H1 (cell line): Measurements from ENCODE around the gene FAM114A2. TPM values are rescaled to one million over a fixed set of nuclear protein-coding genes. Genes with fewer than 3 reads are reported as not detected.

Source experiments
- CTCF ChIA-PET: fragments of 300-600 bp; sonication (Branson Sonifier 250); formaldehyde crosslinking; loops from one replicate; lab custom pipeline; 2021; ENCODE audit not compliant: partially characterized antibody; lab: Charles Lee
- POLR2A ChIA-PET: fragments of 300-600 bp; sonication (Branson Sonifier 250); formaldehyde crosslinking; loops from one replicate; lab custom pipeline; 2021; ENCODE audit warnings: inconsistent platforms; ENCODE audit not compliant: partially characterized antibody; lab: Charles Lee
- DNase-seq, 2 experiments: peaks; one replicate each; pipeline versions ENCODE4 v3.0.0 to v3.0.0-alpha.2; 2010 to 2022; ENCODE audit warnings: low spot score in 2 of 2, low read depth in 1 of 2, mixed read lengths in 1 of 2
- FAIRE-seq: peaks from 2 replicates; lab custom pipeline; 2011; peaks lifted over from hg19 to GRCh38; lab: Jason Lieb, UNC
- H2AFZ ChIP-seq: 2 replicates; pipeline ENCODE4 v1.8.1; 2012; ENCODE audit warnings: low read length, inconsistent platforms
- H2AK5ac ChIP-seq: 2 replicates; pipeline ENCODE4 v1.6.1; 2013; ENCODE audit warnings: low read depth, low read length
- H2BK120ac ChIP-seq: replicated peaks from 2 replicates; pipeline ENCODE3; 2013; ENCODE audit warnings: low read depth, low read length, inconsistent platforms
- H2BK12ac ChIP-seq: 2 replicates; pipeline ENCODE4 v1.6.1; 2013; ENCODE audit warnings: low read depth, low read length
- H2BK15ac ChIP-seq: 2 replicates; pipeline ENCODE4 v1.6.1; 2013; ENCODE audit warnings: low read length
- H2BK20ac ChIP-seq: 2 replicates; pipeline ENCODE4 v1.6.1; 2013; ENCODE audit warnings: low read length
- H2BK5ac ChIP-seq: 2 replicates; pipeline ENCODE4 v1.6.1; 2013; ENCODE audit warnings: low read depth, low read length
- H3K14ac ChIP-seq: 2 replicates; pipeline ENCODE4 v1.6.1; 2013; ENCODE audit warnings: inconsistent platforms; ENCODE audit not compliant: insufficient read length
- H3K18ac ChIP-seq: 2 replicates; pipeline ENCODE4 v1.6.1; 2013; ENCODE audit warnings: low read length; ENCODE audit errors: extremely low read depth
- H3K23ac ChIP-seq: 2 replicates; pipeline ENCODE4 v1.6.1; 2013; ENCODE audit warnings: inconsistent platforms; ENCODE audit not compliant: insufficient read length
- H3K23me2 ChIP-seq: 2 replicates; pipeline ENCODE4 v1.6.1; 2013; ENCODE audit warnings: low read depth, low read length
- H3K27ac ChIP-seq: 2 replicates; pipeline ENCODE4 v1.6.1; 2011; ENCODE audit warnings: low read depth, low read length, inconsistent platforms
- H3K27me3 ChIP-seq, 4 experiments: replicated peaks in 1 of 4; 1 replicate in 1 of 4; 2 replicates in 3 of 4; pipeline versions ENCODE4 v1.6.1 to v1.8.1; 2011 to 2013; ENCODE audit warnings: low read length in 3 of 4, mild to moderate bottlenecking in 3 of 4, inconsistent platforms in 2 of 4, mixed read lengths in 2 of 4, moderate library complexity in 1 of 4; ENCODE audit not compliant: control insufficient read depth in 3 of 4, insufficient read depth in 3 of 4; ENCODE audit errors: extremely low read depth in 1 of 4
- H3K36me3 ChIP-seq, 4 experiments: 2 replicates each; pipeline versions ENCODE4 v1.6.1 to v1.8.1; 2011 to 2013; ENCODE audit warnings: mild to moderate bottlenecking in 4 of 4, low read length in 3 of 4, moderate library complexity in 2 of 4, control low read depth in 1 of 4, inconsistent platforms in 1 of 4; ENCODE audit not compliant: insufficient read depth in 4 of 4, control insufficient read depth in 2 of 4
- H3K4ac ChIP-seq: replicated peaks from 2 replicates; pipeline ENCODE3; 2013; ENCODE audit warnings: low read length, low read depth, mixed read lengths, inconsistent platforms; ENCODE audit not compliant: insufficient read length
- H3K4me1 ChIP-seq, 4 experiments: replicated peaks in 1 of 4; 1 replicate in 1 of 4; 2 replicates in 3 of 4; pipeline versions ENCODE4 v1.6.1 to v1.8.1; 2011 to 2013; ENCODE audit warnings: low read length in 3 of 4, inconsistent platforms in 2 of 4, mixed read lengths in 1 of 4; ENCODE audit not compliant: insufficient read depth in 4 of 4, control insufficient read depth in 3 of 4
- H3K4me2 ChIP-seq, 2 experiments: 2 replicates each; pipeline versions ENCODE4 v1.6.1 to v1.8.1; 2011 to 2013; ENCODE audit warnings: low read depth in 2 of 2, low read length in 2 of 2, control low read depth in 1 of 2, inconsistent platforms in 1 of 2, mild to moderate bottlenecking in 1 of 2; ENCODE audit not compliant: insufficient read depth in 1 of 2
- H3K4me3 ChIP-seq, 4 experiments: fragments of 200-600, 300-600 bp in 1 of 4; sonication (generic), shearing (Covaris generic), sonication (Bioruptor Twin) in 1 of 4; 2 replicates each; pipeline versions ENCODE4 v1.5.1 to v1.8.1; 2011 to 2016; ENCODE audit warnings: low read length in 4 of 4, low read depth in 3 of 4, control low read depth in 2 of 4, inconsistent platforms in 2 of 4, mild to moderate bottlenecking in 2 of 4, mixed read lengths in 1 of 4, moderate library complexity in 1 of 4; ENCODE audit not compliant: insufficient read depth in 2 of 4; ENCODE audit errors: extremely low read depth in 1 of 4
- H3K56ac ChIP-seq: replicated peaks from 2 replicates; pipeline ENCODE3; 2013; ENCODE audit warnings: low read depth, mild to moderate bottlenecking, mixed read lengths, low read length, inconsistent platforms; ENCODE audit not compliant: insufficient read length
- H3K79me1 ChIP-seq: 2 replicates; pipeline ENCODE4 v1.6.1; 2013; ENCODE audit warnings: low read depth, low read length, control low read depth
- H3K79me2 ChIP-seq, 2 experiments: 2 replicates each; pipeline versions ENCODE4 v1.6.1 to v1.8.1; 2012 to 2013; ENCODE audit warnings: low read length in 2 of 2, mild to moderate bottlenecking in 2 of 2, inconsistent platforms in 1 of 2; ENCODE audit not compliant: insufficient read depth in 2 of 2, control insufficient read depth in 1 of 2
- H3K9ac ChIP-seq, 4 experiments: replicated peaks in 1 of 4; 1 replicate in 1 of 4; 2 replicates in 3 of 4; pipeline versions ENCODE4 v1.6.1 to v1.8.1; 2011 to 2013; ENCODE audit warnings: low read depth in 3 of 4, low read length in 3 of 4, control low read depth in 2 of 4, mild to moderate bottlenecking in 2 of 4, moderate library complexity in 2 of 4, inconsistent platforms in 1 of 4; ENCODE audit errors: extremely low read depth in 1 of 4
- H3K9me3 ChIP-seq, 2 experiments: 2 replicates each; pipeline versions ENCODE4 v1.6.1 to v1.8.1; 2012 to 2013; ENCODE audit warnings: mild to moderate bottlenecking in 2 of 2, moderate library complexity in 2 of 2, control low read depth in 1 of 2, inconsistent platforms in 1 of 2, low read depth in 1 of 2, low read length in 1 of 2, mixed read lengths in 1 of 2; ENCODE audit not compliant: insufficient read depth in 2 of 2
- H4K20me1 ChIP-seq, 2 experiments: replicated peaks in 1 of 2; 2 replicates each; pipeline versions ENCODE3 to v1.8.1; 2011 to 2013; ENCODE audit warnings: inconsistent platforms in 2 of 2, low read length in 2 of 2, mild to moderate bottlenecking in 1 of 2; ENCODE audit not compliant: insufficient read depth in 2 of 2, control insufficient read depth in 1 of 2
- H4K5ac ChIP-seq: 2 replicates; pipeline ENCODE4 v1.6.1; 2013; ENCODE audit warnings: low read length, low read depth, mixed read lengths, inconsistent platforms; ENCODE audit not compliant: insufficient read length
- H4K8ac ChIP-seq: 2 replicates; pipeline ENCODE4 v1.8.0; 2013; ENCODE audit warnings: mild to moderate bottlenecking, moderate library complexity, low read length, inconsistent platforms; ENCODE audit not compliant: insufficient read depth; ENCODE audit errors: extremely low read depth
- H4K91ac ChIP-seq: replicated peaks from 2 replicates; pipeline ENCODE3; 2013; ENCODE audit warnings: low read length, mixed read lengths, inconsistent platforms; ENCODE audit not compliant: insufficient read length
- WGBS, 2 experiments: shearing (Covaris generic) in 1 of 2; methylation state at CpG; one replicate each; pipeline versions ENCODE4 v1.1.6 to v1.1.7; 2013 to 2015; ENCODE audit warnings: low lambda C conversion rate in 2 of 2, mixed read lengths in 2 of 2, inconsistent platforms in 1 of 2, low coverage in 1 of 2, missing lambda C conversion rate in 1 of 2; ENCODE audit not compliant: insufficient replicate concordance in 2 of 2, insufficient coverage in 1 of 2, insufficient read length in 1 of 2; ENCODE audit errors: extremely low coverage in 1 of 2, missing lambda C conversion rate in 1 of 2; 5-methylcytosine and 5-hydroxymethylcytosine counted together
- polyA plus RNA-seq, 7 experiments: library from polyadenylated mRNA; depleted of rRNA in 3 of 7; stranded (reverse) in 5 of 7; unstranded in 2 of 7; fragments of >200 nt in 5 of 7; fragments of 200-250 nt in 2 of 7; gene quantifications; 1 replicate in 5 of 7; 2 replicates in 1 of 7; 4 replicates in 1 of 7; pipeline versions ENCODE4 v1.2.1 to v1.2.3, GENCODE V29; 2011 to 2013; ENCODE audit warnings: missing spikeins in 2 of 7, mixed read lengths in 2 of 7
- total RNA-seq: library from RNA; stranded (reverse); fragmentation: NEBNext Ultra II Directional; extraction: Animal tissue kit (Norgen Biotek cat#: 25700); gene quantifications from 2 replicates; pipeline ENCODE4 v1.2.1, GENCODE V29; 2021

FAM114A2 gene
- total and polyA plus RNA-seq, 2 of the 8 experiments (the other 6 are each of a cell fraction or from before 2014, with no cell fraction given), result 3.8 to 9.2 TPM

DNA sequence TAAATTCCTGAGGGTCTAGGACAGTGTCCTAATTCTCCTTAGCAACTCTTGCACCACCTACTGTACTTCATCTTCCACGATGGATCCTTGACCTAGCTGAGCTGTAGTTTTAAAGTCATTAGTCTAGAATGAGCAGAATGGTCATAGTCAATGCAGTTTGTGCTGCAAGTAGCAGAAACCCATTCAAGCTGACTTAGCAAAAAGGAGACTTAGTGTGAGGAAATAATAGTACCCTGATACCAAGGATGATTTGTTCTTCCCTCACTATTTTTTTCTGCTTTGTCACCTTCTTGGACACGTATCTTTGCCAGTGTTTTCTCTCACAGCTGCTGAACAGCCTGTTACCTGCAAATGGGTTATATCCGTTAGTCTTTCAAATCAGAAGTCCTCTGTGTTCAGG lies 5.4 kb upstream of the FAM114A2 start:
- POLR2A ChIA-PET, result interaction anchor here (2.6 kb wide), 1 partner anchor 11 kb away, joined by 7 read pairs; no protein-coding TSS in a partner anchor
- Histone ChIP-seq H2BK5ac (no peak overlapping the region), H3K27me3 (no peaks in the 10 kb centered on the region)

More for the DNA sequence above, 5.4 kb upstream of the FAM114A2 start:
- no peak overlapping the region for H2BK120ac ChIP-seq
- no peak overlapping the region for H3K14ac ChIP-seq
- no peak overlapping the region for H3K18ac ChIP-seq
- no peak overlapping the region for H2AK5ac ChIP-seq
- H3K23ac ChIP-seq, result no peak overlapping the region
- H4K20me1 ChIP-seq, result peaks cover 0 to 4% of the 10 kb centered on the region in 2 experiments
- no peak overlapping the region for H4K5ac ChIP-seq
- H3K36me3 ChIP-seq, result no peaks in the 10 kb centered on the region
- no peak overlapping the region for H3K4me2 ChIP-seq
- peaks cover 0 to 13% of the 10 kb centered on the region in 2 experiments; a peak in 2 of 4 replicates for H3K79me2 ChIP-seq
- H3K9ac ChIP-seq, result no peak overlapping the region
- no peaks in the 10 kb centered on the region for H3K9me3 ChIP-seq
- no peak overlapping the region for H3K4ac ChIP-seq
- no peak overlapping the region for H4K8ac ChIP-seq
- no peak overlapping the region for H3K4me3 ChIP-seq
- no peak overlapping the region for H2BK20ac ChIP-seq
- peaks cover 5% of the 10 kb centered on the region; the same call in 1 of the 2 replicates for H3K23me2 ChIP-seq
- H2BK15ac ChIP-seq, result no peak overlapping the region
- H3K27ac ChIP-seq, result no peak overlapping the region
- H3K4me1 ChIP-seq, result 0 out of 7 replicates have a peak, but pooled peaks cover 0 to 2% (median 0%) of the 10 kb centered on the region in 4 experiments
- no peak for FAIRE-seq
- no peak overlapping the region for H3K56ac ChIP-seq
- no peak overlapping the region for H2AFZ ChIP-seq
- no peak overlapping the region for H4K91ac ChIP-seq
- H3K79me1 ChIP-seq, result no peaks in the 10 kb centered on the region; the same call in 1 of the 2 replicates
- no peak for DNase-seq
- H2BK12ac ChIP-seq, result no peak overlapping the region
- 85% methylated on average over 3 of the region's 3 CpGs; no CpG with 5 or more reads in 1 of the 2 experiments for WGBS, 2 experiments
- CTCF ChIA-PET, result interaction anchor here (0.7 to 1.4 kb wide), 2 partner anchors 113 to 140 kb away, joined by 3 read pairs; no protein-coding TSS in a partner anchor
